Loucy (cell line): ENCODE data around the gene HMOX2.

Source experiments
- H2AFZ ChIP-seq: fragments of 200-600 bp; sonication (generic); 2 replicates; pipeline ENCODE4 v1.6.0; 2016; ENCODE audit warnings: antibody characterized with exemption, mild to moderate bottlenecking, low read length, moderate library complexity
- H3F3A ChIP-seq: fragments of 200-600 bp; 2 replicates; pipeline ENCODE4 v1.6.0; 2016; ENCODE audit warnings: antibody characterized with exemption, low read depth, mild to moderate bottlenecking
- H3K27me3 ChIP-seq: fragments of 200-600 bp; sonication (generic); 2 replicates; pipeline ENCODE4 v1.6.1; 2014; ENCODE audit warnings: low read length, mild to moderate bottlenecking; ENCODE audit not compliant: insufficient read depth, poor library complexity, severe bottlenecking
- H3K36me3 ChIP-seq: fragments of 200-600 bp; sonication (generic); 2 replicates; pipeline ENCODE4 v1.6.1; 2016; ENCODE audit warnings: low read length; ENCODE audit not compliant: insufficient read depth
- H3K4me1 ChIP-seq: fragments of 200-600 bp; sonication (generic); 2 replicates; pipeline ENCODE4 v1.5.1; 2014; ENCODE audit warnings: low read length, mild to moderate bottlenecking; ENCODE audit not compliant: insufficient read depth, poor library complexity, severe bottlenecking
- H3K4me2 ChIP-seq: fragments of 200-600 bp; sonication (generic); 2 replicates; pipeline ENCODE4 v1.6.0; 2014; ENCODE audit warnings: antibody characterized with exemption, low read length, low read depth, mild to moderate bottlenecking; ENCODE audit not compliant: poor library complexity, severe bottlenecking
- H3K4me3 ChIP-seq: fragments of 200-600 bp; sonication (generic); 2 replicates; pipeline ENCODE4 v1.5.1; 2014; ENCODE audit warnings: low read length, mild to moderate bottlenecking, mixed read lengths; ENCODE audit not compliant: poor library complexity, severe bottlenecking
- H3K79me2 ChIP-seq: fragments of 200-600 bp; sonication (generic); 2 replicates; pipeline ENCODE4 v1.6.1; 2014; ENCODE audit warnings: low read length; ENCODE audit not compliant: insufficient read depth
- H3K9ac ChIP-seq: fragments of 200-600 bp; sonication (generic); 2 replicates; pipeline ENCODE4 v1.6.0; 2014; ENCODE audit warnings: mild to moderate bottlenecking, low read depth, low read length, moderate library complexity; ENCODE audit not compliant: poor library complexity, severe bottlenecking
- H3K9me2 ChIP-seq: fragments of 200-600 bp; sonication (generic); replicated peaks from 2 replicates; pipeline ENCODE4 v1.6.1; 2016; ENCODE audit warnings: low read depth, low read length, mixed read lengths
- H3K9me3 ChIP-seq: fragments of 200-600 bp; sonication (generic); 2 replicates; pipeline ENCODE4 v1.6.1; 2014; ENCODE audit warnings: mild to moderate bottlenecking, antibody characterized with exemption, low read length, low read depth; ENCODE audit not compliant: insufficient read depth
- H4K20me1 ChIP-seq: fragments of 200-600 bp; sonication (generic); 2 replicates; pipeline ENCODE4 v1.6.0; 2014; ENCODE audit warnings: antibody characterized with exemption, low read length, mild to moderate bottlenecking; ENCODE audit not compliant: insufficient read depth, poor library complexity, severe bottlenecking
- CTCF ChIP-seq: fragments of 200-600 bp; sonication (generic); conservative IDR thresholded peaks from 2 replicates; pipeline ENCODE4 v1.5.1; 2014; ENCODE audit warnings: mild to moderate bottlenecking, antibody characterized with exemption, low read length
- EZH2phosphoT487 ChIP-seq: fragments of 200-600 bp; IDR thresholded peaks from 2 replicates; pipeline ENCODE4 v1.6.1; 2018; ENCODE audit warnings: antibody characterized with exemption, mild to moderate bottlenecking, moderate library complexity, borderline replicate concordance

HMOX2 gene

GRCh38 chr16:4472880-4473279, 3.3 kb upstream of the HMOX2 start:
- Histone ChIP-seq H3K9me3 (no peaks in the 10 kb centered on the region), H3K27me3 (no peaks in the 10 kb centered on the region), H2AFZ (no peak overlapping the region), H3K4me2 (peak overlapping the region; percentile 73), H3K9ac (peak overlapping the region; percentile 94), H3K79me2 (peaks cover 37% of the 10 kb centered on the region), H4K20me1 (no peaks in the 10 kb centered on the region), H3K4me1 (peaks cover 8% of the 10 kb centered on the region), H3K4me3 (peak overlapping the region; percentile 84), H3K36me3 (no peaks in the 10 kb centered on the region), H3F3A (no peaks in the 10 kb centered on the region), H3K9me2 (no peaks in the 10 kb centered on the region)
- TF ChIP-seq EZH2phosphoT487 (no peak), CTCF (no peak)

GRCh38 chr16:4474192-4474961, 1.8 kb upstream of the HMOX2 start, which contains the start of gene NMRAL1:
TSS of gene NMRAL1 (minus strand) at chr16:4474625. CDS start at chr16:4474132, 493 bp downstream.
- no peaks in the 10 kb centered on the region for H3K36me3 ChIP-seq
- H3K9ac ChIP-seq = peak within 1 kb of the TSS; percentile 94
- H3K4me1 ChIP-seq = peaks cover 8% of the 10 kb centered on the region
- no peak for TF ChIP-seq CTCF
- TF ChIP-seq EZH2phosphoT487 = no peak
- peak within 1 kb of the TSS; percentile 84 for H3K4me3 ChIP-seq
- peaks cover 47% of the 10 kb centered on the region for H3K79me2 ChIP-seq
- H4K20me1 ChIP-seq = no peaks in the 10 kb centered on the region
- H3K9me3 ChIP-seq = no peaks in the 10 kb centered on the region
- no peaks in the 10 kb centered on the region for H3K9me2 ChIP-seq
- H3K27me3 ChIP-seq = no peaks in the 10 kb centered on the region
- H3F3A ChIP-seq = no peaks in the 10 kb centered on the region
- 0 out of 2 replicates have a peak within 1 kb of the TSS, but pooled peaks have one; percentile 36 for H2AFZ ChIP-seq
- peak within 1 kb of the TSS; percentile 73 for H3K4me2 ChIP-seq

- Histone ChIP-seq H4K20me1 (no peaks in the 10 kb centered on the region), H3K36me3 (no peaks in the 10 kb centered on the region), H3K27me3 (no peaks in the 10 kb centered on the region), H2AFZ (no peak overlapping the region), H3K9ac (no peak overlapping the region), H3F3A (no peaks in the 10 kb centered on the region), H3K9me2 (no peaks in the 10 kb centered on the region), H3K79me2 (peaks cover 45% of the 10 kb centered on the region), H3K9me3 (no peaks in the 10 kb centered on the region), H3K4me2 (peak overlapping the region; percentile 74), H3K4me3 (peak overlapping the region; percentile 81), H3K4me1 (peaks cover 5% of the 10 kb centered on the region)
- TF ChIP-seq EZH2phosphoT487 (no peak), CTCF (peak; percentile 30)
Measured at GRCh38 chr16:4477966-4478365, 1.8 kb downstream of the HMOX2 start.
